GM18951 (cell line): ENCODE data around the gene ZNF77.
"Not testable (repeated sequence)": the region's sequence is repeated elsewhere in the genome, so short reads cannot be mapped to it uniquely, and the experiment has no call there.

Experiments
- POLR2A ChIP-seq: IDR thresholded peaks from 4 replicates; pipeline ENCODE4 v1.6.1; 2011; ENCODE audit warnings: mild to moderate bottlenecking; ENCODE audit not compliant: insufficient read length, insufficient read depth; ENCODE audit errors: extremely low read depth
- in situ Hi-C: fragments of 300-500 bp; cut with MboI; formaldehyde crosslinking; loops from one replicate; pipeline ENCODE4 v1.12.0; 2022; ENCODE audit warnings: low sequenced_read_pairs, mixed read lengths, inconsistent platforms; ENCODE audit not compliant: unreplicated experiment

ZNF77 gene

DNA sequence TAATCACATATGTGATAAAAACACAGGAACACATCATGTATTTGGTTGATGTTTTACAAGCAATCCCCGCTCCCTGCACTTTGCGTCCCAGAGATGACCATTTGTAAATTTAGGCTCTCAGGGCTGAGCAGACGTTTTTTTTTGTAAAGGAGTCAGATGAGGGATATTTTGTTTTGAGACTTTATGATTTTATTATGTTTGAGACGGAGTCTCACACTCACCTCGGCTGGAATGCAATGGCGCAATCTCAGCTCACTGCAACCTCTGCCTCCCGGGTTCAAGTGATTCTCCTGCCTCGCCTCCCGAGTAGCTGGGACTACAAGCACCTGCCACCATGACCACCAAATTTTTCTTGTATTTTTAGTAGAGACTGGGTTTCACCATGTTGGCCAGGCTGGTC lies 34.0 kb upstream of the ZNF77 start:
- TF ChIP-seq POLR2A = no peak
- in situ Hi-C loops = no loop called here

DNA sequence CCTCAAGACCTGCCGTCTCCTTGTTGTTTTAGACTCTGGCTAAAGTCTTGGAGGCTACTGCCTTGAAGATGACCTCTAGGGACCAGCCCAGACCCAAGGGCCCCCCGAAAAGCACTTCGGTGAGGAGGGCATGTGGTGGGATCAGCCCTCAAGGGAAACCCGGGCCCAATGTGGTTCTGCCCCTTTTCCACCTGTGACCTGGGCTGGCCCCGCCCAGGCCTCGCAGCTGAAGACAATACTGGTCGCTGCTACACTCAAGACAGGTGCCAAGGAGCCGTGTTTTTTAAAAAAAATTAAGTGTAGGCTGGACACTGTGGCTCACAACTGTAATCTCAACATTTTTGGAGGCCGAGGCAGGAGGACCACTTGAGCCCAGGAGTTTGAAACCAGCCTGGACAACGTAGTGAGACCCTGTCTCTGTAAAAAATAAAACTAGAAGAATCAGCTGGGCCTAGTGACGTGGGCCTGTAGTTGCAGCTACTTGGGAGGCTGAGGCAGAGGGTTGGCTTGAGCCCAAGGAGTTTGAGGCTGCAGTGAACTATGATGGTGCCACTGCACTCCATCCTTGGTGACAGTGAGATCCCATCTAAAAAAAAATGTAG lies 33.5 kb upstream of the ZNF77 start:
- in situ Hi-C loops = no loop called here
- TF ChIP-seq POLR2A = no peak

DNA sequence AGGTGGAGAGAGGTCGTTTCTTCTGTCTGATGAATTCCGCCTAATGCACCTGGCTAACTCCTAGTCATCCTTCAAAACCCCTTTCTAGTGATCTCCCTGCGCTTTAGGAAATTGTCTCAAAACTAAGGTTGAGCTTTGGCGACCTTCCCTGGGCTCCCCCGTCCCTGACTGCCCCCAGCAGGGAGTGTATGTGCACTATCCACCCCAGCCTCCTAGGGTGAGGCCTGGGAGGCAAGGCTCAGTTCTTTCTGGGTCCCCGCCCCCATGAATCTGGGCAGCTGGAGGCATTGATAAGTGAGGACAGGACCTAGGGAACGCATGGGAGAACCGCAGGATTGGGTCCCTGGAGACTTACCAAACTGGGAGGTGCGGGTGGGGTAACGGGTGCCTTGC lies 33.0 kb upstream of the ZNF77 start:
- in situ Hi-C loops = no loop called here
- no peak for TF ChIP-seq POLR2A

DNA sequence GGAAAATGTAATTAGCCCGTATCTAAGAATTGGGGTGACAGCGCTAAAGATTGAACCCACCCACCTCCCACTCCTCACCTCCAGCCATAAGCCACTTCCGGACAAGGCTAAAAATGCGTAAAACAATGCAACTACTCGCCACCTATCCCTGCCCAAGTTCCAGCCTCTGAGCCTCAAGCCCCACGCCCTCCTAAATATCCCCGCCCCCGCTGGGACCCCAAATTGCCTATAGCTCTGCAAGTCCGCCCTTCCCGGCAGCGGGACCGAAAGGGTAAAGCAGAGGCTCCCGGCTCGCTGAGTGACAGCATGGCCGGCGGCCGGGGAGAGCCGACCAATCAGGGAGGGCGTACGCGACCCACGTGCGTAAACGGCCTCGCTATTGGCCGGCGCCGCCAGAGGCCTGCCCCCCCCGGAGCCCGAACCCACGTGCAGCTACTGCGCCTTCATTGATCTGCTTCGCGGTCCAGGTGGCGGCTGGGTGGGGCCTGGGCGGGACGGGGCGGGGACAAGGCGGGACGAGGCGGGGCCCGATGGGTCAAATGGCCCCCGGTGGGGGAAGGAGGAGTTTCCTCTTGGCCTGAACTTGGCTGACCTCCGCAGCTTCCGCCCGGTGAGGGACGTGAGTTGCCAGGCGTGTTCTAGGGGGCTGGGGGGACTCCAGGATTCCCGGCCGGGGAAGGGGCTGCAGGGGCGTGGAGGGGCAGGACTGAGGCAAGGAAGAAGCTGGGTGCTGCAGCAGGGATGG lies 32.4 kb upstream of the ZNF77 start, which contains the start of gene TLE6:
TLE6 (plus strand) TSS at position 564 of the 745 bp plus-strand sequence. CDS start 670 bp downstream, outside the sequence.
- TF ChIP-seq POLR2A = peak; percentile 54
- in situ Hi-C loops = no loop called here

DNA sequence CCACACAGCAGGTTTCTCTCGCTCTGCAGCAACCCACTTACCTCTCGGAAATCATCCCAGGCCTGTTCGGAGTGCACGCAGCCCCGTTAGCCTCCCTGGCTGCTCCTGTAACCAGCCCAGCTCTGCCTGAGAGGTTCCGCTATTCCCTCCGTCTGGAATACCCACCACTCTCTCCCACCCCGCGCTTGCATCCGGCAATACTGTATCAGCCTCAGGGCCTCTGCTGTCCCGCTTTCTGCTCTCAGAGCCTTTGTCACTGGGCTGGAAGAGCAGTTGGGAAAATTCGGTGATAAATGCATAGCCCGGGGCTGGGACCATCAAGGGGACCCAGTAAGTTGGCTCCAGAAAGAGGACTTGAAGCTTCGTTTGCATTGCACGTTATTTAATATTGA lies 31.8 kb upstream of the ZNF77 start:
- in situ Hi-C loops = no loop called here

DNA sequence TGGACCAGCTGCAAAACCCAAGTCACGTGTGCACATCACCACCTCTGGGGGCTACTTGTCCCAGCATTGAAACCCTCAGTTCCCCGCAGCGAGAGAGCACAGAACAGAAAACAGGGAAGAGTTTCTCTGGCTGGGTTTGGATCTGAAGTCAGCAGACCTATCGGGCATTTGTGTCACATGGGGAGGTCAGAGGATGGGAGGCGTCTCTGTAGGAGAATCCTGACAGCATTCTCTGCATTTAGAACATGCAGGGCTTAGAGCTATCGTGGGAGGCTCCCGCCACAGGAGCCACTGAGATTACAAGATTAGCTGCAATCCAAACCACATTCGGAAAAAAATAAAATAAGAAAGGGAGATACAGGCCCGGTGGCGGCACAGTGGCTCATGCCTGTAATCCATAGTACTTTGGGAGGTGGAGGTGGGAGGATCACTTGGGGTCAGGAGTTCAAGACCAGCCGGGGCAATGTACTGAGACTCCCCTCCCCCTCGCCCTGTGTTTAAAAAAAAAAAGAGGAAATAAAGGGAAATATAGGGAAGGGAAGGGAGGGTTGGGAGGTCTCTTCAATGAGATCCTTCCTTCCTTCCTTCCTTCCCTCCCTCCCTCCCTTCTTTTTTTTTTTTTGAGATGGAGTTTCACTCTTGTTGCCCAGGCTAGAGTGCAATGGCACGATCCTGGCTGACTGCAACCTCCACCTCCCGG lies 29.7 kb upstream of the ZNF77 start:
- in situ Hi-C loops = no loop called here
- TF ChIP-seq POLR2A = no peak

More for the DNA sequence above, 31.8 kb upstream of the ZNF77 start:
- TF ChIP-seq POLR2A = no peak

DNA sequence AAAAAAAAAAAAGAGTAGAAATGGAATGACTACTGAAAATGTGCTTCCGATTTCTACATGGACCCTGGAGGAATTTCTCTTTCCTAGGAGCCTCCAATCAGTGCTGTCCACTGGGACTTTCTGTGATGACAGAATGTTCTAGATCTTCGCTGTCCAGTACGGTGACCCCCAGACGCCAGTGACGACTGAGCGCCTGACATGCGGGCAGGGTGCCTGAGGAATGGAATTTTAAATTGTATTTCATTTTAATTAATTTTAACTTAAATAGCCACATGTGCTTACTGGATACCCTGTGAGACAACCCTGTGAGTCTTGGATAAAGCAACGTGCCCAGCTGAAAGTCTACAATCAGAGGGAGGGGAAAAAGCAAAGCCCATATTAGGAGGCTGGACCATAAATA lies 28.5 kb upstream of the ZNF77 start:
- TF ChIP-seq POLR2A = no peak
- in situ Hi-C loops = no loop called here

DNA sequence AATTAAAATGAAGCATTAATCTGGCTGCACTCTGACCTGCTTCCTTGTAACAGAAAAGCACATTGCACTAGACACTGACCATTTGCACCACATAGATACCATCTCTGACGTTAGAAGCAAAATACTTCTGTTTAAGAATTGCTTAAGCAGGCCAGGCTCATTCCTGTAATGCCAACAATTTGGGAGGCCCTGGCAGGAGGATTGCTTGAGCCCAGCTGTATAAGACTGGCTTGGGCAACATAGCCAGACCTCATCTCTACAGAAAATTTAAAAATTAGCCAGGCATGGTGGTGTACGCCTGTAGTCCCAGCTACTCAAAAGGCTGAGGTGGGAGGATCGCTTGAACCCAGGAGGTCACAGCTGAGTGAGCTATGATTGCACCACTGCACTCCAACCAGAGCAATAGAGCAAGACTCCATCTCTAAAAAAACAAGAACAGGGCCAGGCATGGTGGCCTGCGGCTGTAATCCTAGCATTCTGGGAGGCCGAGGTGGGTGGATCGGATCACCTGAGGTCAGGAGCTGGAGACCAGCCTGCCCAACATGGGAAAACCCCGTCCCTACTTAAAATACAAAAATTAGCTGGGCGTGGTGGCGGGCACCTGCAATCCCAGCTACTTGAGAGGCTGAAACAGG lies 25.5 kb upstream of the ZNF77 start:
- no peak for TF ChIP-seq POLR2A
- in situ Hi-C loops = no loop called here

DNA sequence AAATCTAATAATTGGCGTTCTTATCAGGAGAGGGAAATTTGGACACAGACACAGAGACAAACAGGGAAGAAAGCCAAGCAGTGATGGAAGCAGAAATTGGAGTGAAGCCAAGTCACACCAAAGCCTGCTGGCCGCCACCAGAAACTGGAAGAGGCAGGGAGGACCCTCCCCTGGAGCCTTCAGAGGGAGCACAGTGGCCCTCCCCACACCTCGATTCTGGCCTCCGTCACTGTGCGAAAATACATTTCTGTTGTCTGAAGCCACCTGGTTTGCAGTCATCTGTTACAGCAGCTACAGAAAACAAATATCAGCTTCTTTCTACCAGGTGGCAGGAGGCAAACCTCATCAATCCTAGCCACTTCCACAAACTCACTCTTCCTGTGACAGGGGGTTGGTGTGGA lies 24.3 kb upstream of the ZNF77 start:
- in situ Hi-C loops = no loop called here

DNA sequence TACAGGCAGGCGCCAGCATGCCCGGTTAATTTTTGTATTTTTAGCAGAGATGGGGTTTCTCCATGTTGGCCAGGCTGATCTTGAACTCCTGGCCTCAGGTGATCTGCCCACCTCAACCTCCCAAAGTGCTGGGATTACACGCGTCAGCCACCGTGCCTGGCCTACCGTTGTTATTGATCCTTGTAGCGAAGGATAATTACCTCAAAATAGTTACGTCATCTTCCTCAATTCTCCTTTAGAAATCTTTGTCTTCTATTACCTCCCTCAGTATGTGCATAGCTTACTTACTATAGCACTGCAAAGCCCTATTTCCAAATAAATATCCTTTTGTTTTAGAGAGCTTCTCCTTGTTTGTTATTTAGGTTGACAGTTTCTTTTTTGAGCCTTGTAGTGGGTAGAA lies 23.2 kb upstream of the ZNF77 start:
- in situ Hi-C loops = no loop called here
- no peak for TF ChIP-seq POLR2A

More for the DNA sequence above, 24.3 kb upstream of the ZNF77 start:
- no peak for TF ChIP-seq POLR2A

DNA sequence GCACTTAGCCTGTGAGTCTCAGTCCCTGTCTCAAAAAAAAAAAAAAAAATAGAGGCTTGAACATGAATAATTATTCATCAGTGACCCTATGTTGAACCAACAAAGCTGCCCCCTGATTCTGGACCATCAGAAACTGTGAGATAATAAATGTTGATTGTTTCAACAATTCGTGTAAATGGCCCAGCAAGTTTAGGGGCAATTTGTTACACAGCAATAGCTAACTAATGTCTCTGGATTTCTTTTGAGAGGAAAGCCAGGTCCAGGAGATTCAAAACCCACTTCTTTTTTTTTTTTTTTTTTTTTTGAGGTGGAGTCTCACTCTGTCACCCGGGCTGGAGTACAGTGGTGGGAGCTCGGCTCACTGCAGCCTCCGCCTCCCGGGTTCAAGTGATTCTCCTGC lies 20.1 kb upstream of the ZNF77 start:
- in situ Hi-C loops = no loop called here
- no peak for TF ChIP-seq POLR2A

DNA sequence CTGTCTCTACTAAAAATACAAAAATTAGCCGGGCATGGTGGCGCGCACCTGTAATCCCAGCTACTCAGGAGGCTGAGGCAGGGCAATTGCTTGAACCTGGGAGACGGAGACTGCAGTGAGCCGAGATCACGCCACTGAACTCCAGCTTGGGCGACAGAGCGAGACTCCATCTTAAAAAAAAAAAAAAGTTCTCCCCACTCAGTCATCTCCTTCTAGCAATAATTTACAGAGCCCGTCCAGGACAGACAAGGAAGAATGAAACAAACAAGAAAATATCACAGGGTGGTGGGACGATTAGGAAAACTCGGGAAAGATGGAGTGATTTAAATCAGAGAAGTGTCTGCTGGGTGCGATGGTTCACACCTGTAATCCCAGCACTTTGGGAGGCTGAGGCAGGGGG lies 18.9 kb upstream of the ZNF77 start:
- in situ Hi-C loops = not testable (repeated sequence)

DNA sequence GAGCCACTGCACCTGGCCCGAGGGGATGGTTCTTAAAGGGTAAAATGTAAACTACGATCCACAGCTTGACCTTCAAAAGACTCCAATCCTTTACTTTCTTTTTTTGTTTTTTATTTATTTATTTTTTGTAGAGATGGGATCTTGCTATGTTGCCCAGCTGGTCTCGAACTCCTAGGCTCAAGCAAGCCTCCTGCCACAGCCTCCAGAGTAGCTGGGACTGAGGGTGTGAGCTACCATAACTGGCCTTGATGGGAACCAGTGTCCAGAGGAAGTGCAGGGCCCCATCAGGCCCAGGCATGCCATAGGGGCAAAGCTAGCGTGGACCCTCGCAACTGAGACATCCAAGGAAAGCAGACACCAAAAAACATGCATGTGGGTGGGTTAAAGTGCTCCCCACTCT lies 18.4 kb upstream of the ZNF77 start:
- in situ Hi-C loops = no loop called here
- no peak for TF ChIP-seq POLR2A
